Gastroesophageal sphincter (tissue), 4 donors: ENCODE data around the gene ALOX15B. TPM values are rescaled to one million over a fixed set of nuclear protein-coding genes. Genes with fewer than 3 reads are reported as not detected.

Source experiments
- ATAC-seq: fragments of 150-250 bp; one replicate; pipeline ENCODE4 v1.9.1; 2016; ENCODE audit warnings: mild to moderate bottlenecking, moderate library complexity
- H3K27ac ChIP-seq, 4 donors: fragments of 200-600 bp; sonication (generic) in 3 of 4; 1 replicate in 3 of 4; 2 replicates in 1 of 4; pipeline ENCODE4 v1.5.1; 2016 to 2019
- H3K27me3 ChIP-seq: fragments of 200-600 bp; sonication (generic); one replicate; pipeline ENCODE4 v1.5.1; 2019
- H3K36me3 ChIP-seq, 2 donors: fragments of 200-600 bp; sonication (generic); one replicate each; pipeline ENCODE4 v1.5.1; 2019; ENCODE audit warnings: control low read depth in 1 of 2
- H3K4me1 ChIP-seq, 3 donors: fragments of 200-600 bp; sonication (generic); 1 replicate in 2 of 3; 2 replicates in 1 of 3; pipeline ENCODE4 v1.5.1; 2016 to 2019; ENCODE audit warnings: control low read depth in 2 of 3
- H3K4me3 ChIP-seq, 2 donors: fragments of 200-600 bp; sonication (generic); one replicate each; pipeline ENCODE4 v1.5.1; 2019; ENCODE audit warnings: mild to moderate bottlenecking in 1 of 2, moderate library complexity in 1 of 2
- H3K9me3 ChIP-seq, 3 donors: fragments of 200-600 bp; sonication (generic); one replicate each; pipeline ENCODE4 v1.5.1; 2017 to 2019; ENCODE audit warnings: control low read depth in 2 of 3
- CTCF ChIP-seq, 4 experiments: fragments of 200-600 bp in 2 of 4; fragments of 450-650 bp in 2 of 4; sonication (generic) in 1 of 4; IDR thresholded peaks; one replicate each; pipeline ENCODE4 v1.5.1; 2017 to 2019; ENCODE audit warnings: antibody characterized with exemption in 4 of 4, mild to moderate bottlenecking in 2 of 4, moderate library complexity in 2 of 4
- EP300 ChIP-seq: sonication (generic); formaldehyde crosslinking; IDR thresholded peaks from one replicate; pipeline ENCODE4 v1.6.1; 2017; ENCODE audit warnings: antibody characterized with exemption, mild to moderate bottlenecking
- POLR2A ChIP-seq, 2 donors: fragments of 450-650 bp; IDR thresholded peaks; one replicate each; pipeline ENCODE4 v1.6.1; 2017; ENCODE audit warnings: antibody characterized with exemption in 2 of 2, mild to moderate bottlenecking in 2 of 2, moderate library complexity in 1 of 2
- POLR2AphosphoS5 ChIP-seq: sonication (generic); formaldehyde crosslinking; IDR thresholded peaks from one replicate; pipeline ENCODE4 v1.6.1; 2017; ENCODE audit warnings: antibody characterized with exemption
- WGBS, 2 donors: methylation state at CpG; one replicate each; pipeline ENCODE4 v1.1.5; 2018; ENCODE audit warnings: low coverage in 1 of 2; 5-methylcytosine and 5-hydroxymethylcytosine counted together
- total RNA-seq, 4 donors: library from RNA; depleted of rRNA; stranded (reverse); fragments of >200 nt; gene quantifications; one replicate each; pipeline ENCODE4 v1.1.0, GENCODE V29; 2016

ALOX15B gene
- total RNA-seq, 4 donors from 2014 or later, result 0.69 to 5.6 (median 2.8) TPM

GRCh38 chr17:7993972-7994589 lies 44.8 kb upstream of the ALOX15B start:
- no peaks in the 10 kb centered on the region for H3K36me3 ChIP-seq
- TF ChIP-seq POLR2A (IDR thresholded peaks at IDR 0.05) (no peak), POLR2AphosphoS5 (no peak), EP300 (no peak), CTCF (IDR thresholded peaks at IDR 0.05) (no peak)
- peaks cover 25% of the 10 kb centered on the region for H3K27me3 ChIP-seq
- H3K4me1 ChIP-seq, result peaks cover 0 to 22% (median 0%) of the 10 kb centered on the region in 3 donors
- no peak overlapping the region for H3K4me3 ChIP-seq
- WGBS, 2 donors, result 77 to 82% methylated on average over 13 to 16 of the region's 27 CpGs
- no peak overlapping the region for H3K27ac ChIP-seq
- H3K9me3 ChIP-seq, result no peaks in the 10 kb centered on the region
- no peak for ATAC-seq

- Histone ChIP-seq H3K27me3 (peaks cover 36% of the 10 kb centered on the region), H3K9me3 (no peaks in the 10 kb centered on the region), H3K36me3 (no peaks in the 10 kb centered on the region), H3K4me3 (no peak overlapping the region), H3K4me1 (peaks cover 0 to 10% (median 0%) of the 10 kb centered on the region in 3 donors), H3K27ac (no peak overlapping the region)
- TF ChIP-seq POLR2AphosphoS5 (no peak), CTCF (IDR thresholded peaks at IDR 0.05) (no peak), POLR2A (IDR thresholded peaks at IDR 0.05) (no peak), EP300 (no peak)
- 97% methylated on average over 2 of the region's 2 CpGs; no CpG with 5 or more reads in 1 of the 2 donors for WGBS, 2 donors
- ATAC-seq, result no peak
Observed at GRCh38 chr17:7995724-7996123, 43.1 kb upstream of the ALOX15B start.

- peaks cover 0 to 11% (median 0%) of the 10 kb centered on the region in 3 donors for H3K4me1 ChIP-seq
- 18 to 27% methylated on average over 3 to 5 of the region's 5 CpGs for WGBS, 2 donors
- no peak overlapping the region for H3K4me3 ChIP-seq
- TF ChIP-seq CTCF (IDR thresholded peaks at IDR 0.05), result peak in 2 of 4 experiments; percentile 29 to 52
- TF ChIP-seq POLR2A (IDR thresholded peaks at IDR 0.05), result no peak
- no peaks in the 10 kb centered on the region for H3K9me3 ChIP-seq
- peak; percentile 50 for ATAC-seq
- no peaks in the 10 kb centered on the region for H3K36me3 ChIP-seq
- no peak overlapping the region for H3K27ac ChIP-seq
- peaks cover 45% of the 10 kb centered on the region for H3K27me3 ChIP-seq
Observed at GRCh38 chr17:7997186-7997585, 41.7 kb upstream of the ALOX15B start.

DNA sequence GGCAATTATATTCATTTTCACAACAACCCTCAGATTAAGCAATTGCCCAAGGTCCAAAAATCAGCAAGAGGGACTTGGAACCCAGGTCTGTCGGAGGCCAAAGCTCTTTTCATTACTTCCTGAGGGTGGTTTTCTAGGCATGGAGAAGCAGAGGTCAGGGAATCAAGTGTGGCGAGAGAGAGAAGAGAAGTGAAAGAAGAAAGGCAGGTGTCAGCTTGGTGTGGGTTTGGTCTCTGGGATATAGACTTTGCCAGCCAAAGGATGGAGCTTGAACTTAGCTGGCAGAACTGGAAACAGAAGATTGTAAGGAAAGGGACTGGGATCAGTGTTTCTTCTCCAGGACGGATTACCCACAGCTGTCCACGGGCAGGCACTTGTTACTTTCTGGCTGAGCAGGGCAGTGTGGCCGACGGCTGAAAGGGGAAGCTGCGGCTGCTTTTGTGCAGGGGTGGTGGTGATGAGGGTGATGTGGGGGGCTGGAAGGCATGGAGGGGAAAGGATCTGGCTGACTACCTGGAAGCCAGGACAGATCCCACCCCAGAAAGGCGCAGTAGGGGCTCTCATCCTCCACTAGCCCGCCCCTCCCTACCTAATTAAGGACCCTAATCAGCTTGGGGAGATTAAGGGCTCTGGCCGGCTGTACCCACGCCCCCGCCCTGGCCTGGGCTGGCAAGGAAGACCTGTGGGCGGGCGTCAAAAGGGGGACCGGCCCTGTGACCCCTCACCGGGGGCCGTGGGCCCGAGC lies 36.7 kb upstream of the ALOX15B start, which contains the start of gene GUCY2D:
GUCY2D (plus strand) TSS at position 640 of the 745 bp plus-strand sequence. CDS start 433 bp downstream, outside the sequence.
- TF ChIP-seq POLR2AphosphoS5, result no peak
- no peak for TF ChIP-seq EP300
- no peak for TF ChIP-seq CTCF (IDR thresholded peaks at IDR 0.05)
- no peak for TF ChIP-seq POLR2A (IDR thresholded peaks at IDR 0.05)
- peak within 1 kb of the TSS in 1 of 2 donors; percentile 39 for H3K4me3 ChIP-seq
- no peak for ATAC-seq
- no peak within 1 kb of the TSS for H3K27ac ChIP-seq
- H3K9me3 ChIP-seq, result no peaks in the 10 kb centered on the region
- peaks cover 86% of the 10 kb centered on the region for H3K27me3 ChIP-seq
- H3K4me1 ChIP-seq, result peaks cover 0 to 22% (median 12%) of the 10 kb centered on the region in 3 donors
- H3K36me3 ChIP-seq, result no peaks in the 10 kb centered on the region
- WGBS, 2 donors, result 36 to 42% methylated on average over 6 of the region's 18 CpGs
